ENCODE data around the gene CACNA1C.

The CACNA1C gene

GRCh38 chr12:2258025-2258424 is 205.2 kb downstream of the CACNA1C start:
- no peak for DNase-seq (ENCODE audit: low spot score)

GRCh38 chr12:2259369-2259768 is 206.6 kb downstream of the CACNA1C start:
- no peak for DNase-seq (ENCODE audit: low spot score)

- no peak for DNase-seq (ENCODE audit: low spot score)
Observed at GRCh38 chr12:2260441-2260840, 207.7 kb downstream of the CACNA1C start.

- no peak for DNase-seq (ENCODE audit: low spot score)
Observed at GRCh38 chr12:2261708-2262107, 208.9 kb downstream of the CACNA1C start.

GRCh38 chr12:2262449-2262848 is 209.7 kb downstream of the CACNA1C start:
- DNase-seq (ENCODE audit: low spot score): no peak

GRCh38 chr12:2263901-2264300 is 211.1 kb downstream of the CACNA1C start:
- no peak for DNase-seq (ENCODE audit: low spot score)

GRCh38 chr12:2264651-2265232 is 212.0 kb downstream of the CACNA1C start:
- DNase-seq (ENCODE audit: low spot score): no peak

- no peak for DNase-seq (ENCODE audit: low spot score)
Observed at GRCh38 chr12:2265461-2266167, 212.8 kb downstream of the CACNA1C start.

GRCh38 chr12:2266666-2267620 is 214.2 kb downstream of the CACNA1C start:
- no peak for DNase-seq (ENCODE audit: low spot score)

- no peak for DNase-seq (ENCODE audit: low spot score)
Observed at GRCh38 chr12:2267703-2268470, 215.1 kb downstream of the CACNA1C start.

GRCh38 chr12:2268471-2269286 is 215.9 kb downstream of the CACNA1C start:
- DNase-seq (ENCODE audit: low spot score): no peak

GRCh38 chr12:2270846-2271245 is 218.1 kb downstream of the CACNA1C start:
- no peak for DNase-seq (ENCODE audit: low spot score)

GRCh38 chr12:2271961-2272360 is 219.2 kb downstream of the CACNA1C start:
- no peak for DNase-seq (ENCODE audit: low spot score)

GRCh38 chr12:2273288-2273687 is 220.5 kb downstream of the CACNA1C start:
- no peak for DNase-seq (ENCODE audit: low spot score)

GRCh38 chr12:2273751-2274150 is 221.0 kb downstream of the CACNA1C start:
- DNase-seq (ENCODE audit: low spot score): no peak

GRCh38 chr12:2274733-2275132 is 221.9 kb downstream of the CACNA1C start:
- DNase-seq (ENCODE audit: low spot score): no peak

- DNase-seq (ENCODE audit: low spot score): no peak
Observed at GRCh38 chr12:2276288-2277033, 223.7 kb downstream of the CACNA1C start.

GRCh38 chr12:2277492-2278155 is 224.8 kb downstream of the CACNA1C start:
- DNase-seq (ENCODE audit: low spot score): no peak

GRCh38 chr12:2281446-2281845 is 228.7 kb downstream of the CACNA1C start:
- DNase-seq (ENCODE audit: low spot score): no peak

GRCh38 chr12:2282318-2282717 is 229.5 kb downstream of the CACNA1C start:
- DNase-seq (ENCODE audit: low spot score): no peak

All from globus pallidus (tissue), 1 donor.